RWPE2 (cell line): ENCODE results near the gene DNAJB11.
A peak's percentile ranks its signal among the peaks of the same experiment; 100 is the strongest.
"Not testable (repeated sequence)": the region's sequence is repeated elsewhere in the genome, so short reads cannot be mapped to it uniquely, and the experiment has no call there.

Source experiments
- ATAC-seq: fragments of 200-7000 bp; cut with Tn5 transposase; 3 replicates; pipeline ENCODE4 v1.9.1; 2021; ENCODE audit warnings: low read depth
- DNase-seq: peaks from one replicate; pipeline ENCODE4 v3.0.0-alpha.2; 2020; ENCODE audit warnings: low spot score
- H3K27ac ChIP-seq: fragments of 450-650 bp; 2 replicates; pipeline ENCODE4 v1.5.1; 2017; ENCODE audit warnings: mild to moderate bottlenecking; ENCODE audit not compliant: poor library complexity, severe bottlenecking
- H3K27me3 ChIP-seq: fragments of 250-450 bp; sonication (Bioruptor Pico); 2 replicates; pipeline ENCODE4 v1.5.1; 2021; ENCODE audit warnings: mild to moderate bottlenecking, moderate library complexity; ENCODE audit not compliant: insufficient read depth, poor library complexity, severe bottlenecking
- H3K36me3 ChIP-seq: fragments of 250-450 bp; sonication (Bioruptor Pico); 2 replicates; pipeline ENCODE4 v1.5.1; 2020; ENCODE audit warnings: low read depth, mild to moderate bottlenecking, moderate library complexity
- H3K4me1 ChIP-seq: fragments of 250-450 bp; sonication (Bioruptor Pico); 2 replicates; pipeline ENCODE4 v1.5.1; 2021; ENCODE audit warnings: mild to moderate bottlenecking, moderate library complexity; ENCODE audit not compliant: insufficient read depth, poor library complexity, severe bottlenecking
- H3K4me3 ChIP-seq: fragments of 250-450 bp; sonication (Bioruptor Pico); 2 replicates; pipeline ENCODE4 v1.5.1; 2021; ENCODE audit warnings: mild to moderate bottlenecking, moderate library complexity; ENCODE audit not compliant: severe bottlenecking
- H3K9me3 ChIP-seq: fragments of 250-450 bp; sonication (Bioruptor Pico); 2 replicates; pipeline ENCODE4 v1.5.1; 2021; ENCODE audit warnings: mild to moderate bottlenecking, moderate library complexity; ENCODE audit not compliant: severe bottlenecking
- TF ChIP-seq, protein P1 (sequence below): fragments of 450-650 bp; IDR thresholded peaks from one replicate; pipeline ENCODE4 v1.5.1; 2017; ENCODE audit warnings: mild to moderate bottlenecking, moderate library complexity; ENCODE audit not compliant: poor library complexity, severe bottlenecking

Gene DNAJB11

GRCh38 chr3:186582541-186582940, 12.0 kb downstream of the DNAJB11 start:
- DNase-seq (no peak), ATAC-seq (no peak)
- Histone ChIP-seq H3K4me1 (no peaks in the 10 kb centered on the region), H3K4me3 (no peak overlapping the region), H3K27me3 (no peaks in the 10 kb centered on the region), H3K27ac (no peak overlapping the region), H3K9me3 (no peaks in the 10 kb centered on the region), H3K36me3 (peaks cover 88% of the 10 kb centered on the region)
- TF ChIP-seq, protein P1, sequence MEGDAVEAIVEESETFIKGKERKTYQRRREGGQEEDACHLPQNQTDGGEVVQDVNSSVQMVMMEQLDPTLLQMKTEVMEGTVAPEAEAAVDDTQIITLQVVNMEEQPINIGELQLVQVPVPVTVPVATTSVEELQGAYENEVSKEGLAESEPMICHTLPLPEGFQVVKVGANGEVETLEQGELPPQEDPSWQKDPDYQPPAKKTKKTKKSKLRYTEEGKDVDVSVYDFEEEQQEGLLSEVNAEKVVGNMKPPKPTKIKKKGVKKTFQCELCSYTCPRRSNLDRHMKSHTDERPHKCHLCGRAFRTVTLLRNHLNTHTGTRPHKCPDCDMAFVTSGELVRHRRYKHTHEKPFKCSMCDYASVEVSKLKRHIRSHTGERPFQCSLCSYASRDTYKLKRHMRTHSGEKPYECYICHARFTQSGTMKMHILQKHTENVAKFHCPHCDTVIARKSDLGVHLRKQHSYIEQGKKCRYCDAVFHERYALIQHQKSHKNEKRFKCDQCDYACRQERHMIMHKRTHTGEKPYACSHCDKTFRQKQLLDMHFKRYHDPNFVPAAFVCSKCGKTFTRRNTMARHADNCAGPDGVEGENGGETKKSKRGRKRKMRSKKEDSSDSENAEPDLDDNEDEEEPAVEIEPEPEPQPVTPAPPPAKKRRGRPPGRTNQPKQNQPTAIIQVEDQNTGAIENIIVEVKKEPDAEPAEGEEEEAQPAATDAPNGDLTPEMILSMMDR: no peak

GRCh38 chr3:186583831-186584230, 13.3 kb downstream of the DNAJB11 start:
- Histone ChIP-seq H3K4me1 (peaks cover 8% of the 10 kb centered on the region), H3K36me3 (peaks cover 75% of the 10 kb centered on the region), H3K27ac (no peak overlapping the region), H3K4me3 (no peak overlapping the region), H3K27me3 (no peaks in the 10 kb centered on the region), H3K9me3 (no peaks in the 10 kb centered on the region)
- ATAC-seq (no peak), DNase-seq (no peak)
- TF ChIP-seq, protein P1: no peak

GRCh38 chr3:186586245-186586644, 15.7 kb downstream of the DNAJB11 start:
- not testable (repeated sequence) for H3K27ac ChIP-seq, DNase-seq, ATAC-seq, H3K9me3 ChIP-seq, H3K4me3 ChIP-seq, H3K27me3 ChIP-seq
- Histone ChIP-seq H3K36me3 (peaks cover 51% of the 10 kb centered on the region), H3K4me1 (peaks cover 22% of the 10 kb centered on the region)

GRCh38 chr3:186587183-186587582, 16.7 kb downstream of the DNAJB11 start:
- TF ChIP-seq, protein P1: no peak
- DNase-seq: no peak

DNA sequence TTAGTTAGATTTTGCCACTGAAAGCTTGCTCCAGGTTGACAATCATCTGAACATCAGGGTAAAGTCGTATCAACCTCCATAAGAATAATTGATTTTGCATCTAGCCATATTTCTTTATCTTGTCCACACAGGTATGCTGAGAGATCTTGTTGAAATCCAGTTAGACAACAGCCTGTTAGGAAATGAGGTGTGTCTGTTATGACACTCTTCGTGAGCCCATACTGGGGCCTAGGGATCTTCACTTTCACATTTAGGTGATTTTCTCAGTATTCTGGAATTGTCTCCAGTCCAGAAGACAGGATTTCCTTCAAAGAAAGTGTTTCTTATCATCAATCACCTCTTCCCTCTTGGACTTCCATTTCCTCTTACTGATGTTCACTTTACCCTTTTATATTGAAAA, 18.1 kb downstream of the DNAJB11 start:
- peak; percentile 88 for ATAC-seq
- H3K36me3 ChIP-seq: peaks cover 27% of the 10 kb centered on the region
- no peaks in the 10 kb centered on the region for H3K9me3 ChIP-seq
- DNase-seq: no peak
- peaks cover 22% of the 10 kb centered on the region for H3K4me1 ChIP-seq
- TF ChIP-seq, protein P1: no peak
- H3K27ac ChIP-seq: peak overlapping the region; percentile 92
- H3K27me3 ChIP-seq: no peaks in the 10 kb centered on the region
- H3K4me3 ChIP-seq: no peak overlapping the region

More at GRCh38 chr3:186587183-186587582, 16.7 kb downstream of the DNAJB11 start:
- H3K4me1 ChIP-seq: peaks cover 22% of the 10 kb centered on the region
- no peak overlapping the region for H3K4me3 ChIP-seq
- H3K36me3 ChIP-seq: peaks cover 42% of the 10 kb centered on the region
- H3K27ac ChIP-seq: peak overlapping the region; percentile 92
- no peak for ATAC-seq
- H3K27me3 ChIP-seq: no peaks in the 10 kb centered on the region
- H3K9me3 ChIP-seq: no peaks in the 10 kb centered on the region
